GM18870 (cell line): Measurements from ENCODE around the gene MLLT3.

Experiments
- ATAC-seq: cut with Tn5 transposase; IDR thresholded peaks from one replicate; pipeline ENCODE4 v1.9.1; 2021; ENCODE audit warnings: moderate library complexity; ENCODE audit not compliant: unreplicated experiment

Gene MLLT3

GRCh38 chr9:20316372-20316771, 305.9 kb downstream of the MLLT3 start:
- ATAC-seq, result no peak

- no peak for ATAC-seq
These were observed 306.6 kb downstream of the MLLT3 start for GRCh38 chr9:20315677-20316076.

- ATAC-seq, result no peak
These were observed 307.3 kb downstream of the MLLT3 start for GRCh38 chr9:20314981-20315380.

- ATAC-seq, result no peak
These were observed 308.9 kb downstream of the MLLT3 start for GRCh38 chr9:20313415-20313814.

GRCh38 chr9:20312732-20313131, 309.6 kb downstream of the MLLT3 start:
- ATAC-seq, result no peak

GRCh38 chr9:20310024-20310423, 312.3 kb downstream of the MLLT3 start:
- no peak for ATAC-seq

GRCh38 chr9:20309124-20309523, 313.2 kb downstream of the MLLT3 start:
- ATAC-seq, result no peak

GRCh38 chr9:20307621-20308020, 314.7 kb downstream of the MLLT3 start:
- ATAC-seq, result no peak

GRCh38 chr9:20305452-20305851, 316.8 kb downstream of the MLLT3 start:
- no peak for ATAC-seq

- no peak for ATAC-seq
These were observed 318.3 kb downstream of the MLLT3 start for GRCh38 chr9:20303996-20304395.

GRCh38 chr9:20303066-20303465, 319.2 kb downstream of the MLLT3 start:
- no peak for ATAC-seq

GRCh38 chr9:20302197-20302596, 320.1 kb downstream of the MLLT3 start:
- no peak for ATAC-seq

GRCh38 chr9:20300430-20301115, 321.7 kb downstream of the MLLT3 start:
- no peak for ATAC-seq

- no peak for ATAC-seq
These were observed 324.6 kb downstream of the MLLT3 start for GRCh38 chr9:20297646-20298084.

GRCh38 chr9:20295555-20295954, 326.7 kb downstream of the MLLT3 start:
- ATAC-seq, result no peak

GRCh38 chr9:20294046-20294750, 328.1 kb downstream of the MLLT3 start:
- ATAC-seq, result no peak

- no peak for ATAC-seq
These were observed 330.3 kb downstream of the MLLT3 start for GRCh38 chr9:20292002-20292401.
